DOHH2 (cell line): ENCODE data around the gene IMMP2L.

ENCODE experiments used
- H3F3A ChIP-seq: fragments of 200-600 bp; sonication (generic), shearing (Covaris generic); 2 replicates; pipeline ENCODE4 v1.6.0; 2016; ENCODE audit warnings: antibody characterized with exemption, mild to moderate bottlenecking; ENCODE audit not compliant: control insufficient read depth, insufficient read depth
- H3K27ac ChIP-seq: fragments of 200-600 bp; sonication (generic); 2 replicates; pipeline ENCODE4 v1.5.1; 2014; ENCODE audit warnings: low read depth, mild to moderate bottlenecking, low read length, moderate library complexity
- H3K27me3 ChIP-seq: fragments of 200-600 bp; sonication (generic); 2 replicates; pipeline ENCODE4 v1.6.1; 2014; ENCODE audit warnings: mild to moderate bottlenecking, low read length, mixed read lengths; ENCODE audit not compliant: control insufficient read depth
- H3K36me3 ChIP-seq: fragments of 200-600 bp; sonication (generic); 2 replicates; pipeline ENCODE4 v1.6.1; 2014; ENCODE audit warnings: mild to moderate bottlenecking, low read length, moderate library complexity, mixed read lengths; ENCODE audit not compliant: control insufficient read depth
- H3K4me1 ChIP-seq: fragments of 200-600 bp; sonication (generic); 2 replicates; pipeline ENCODE4 v1.6.1; 2014; ENCODE audit warnings: mild to moderate bottlenecking, low read length, mixed read lengths; ENCODE audit not compliant: control insufficient read depth
- H3K4me2 ChIP-seq: fragments of 200-600 bp; sonication (generic); 2 replicates; pipeline ENCODE4 v1.6.0; 2014; ENCODE audit warnings: mild to moderate bottlenecking, low read length, moderate library complexity
- H3K4me3 ChIP-seq: fragments of 200-600 bp; sonication (generic); 2 replicates; pipeline ENCODE4 v1.5.1; 2014; ENCODE audit warnings: mild to moderate bottlenecking, low read length, mixed read lengths
- H3K79me2 ChIP-seq: fragments of 200-600 bp; sonication (generic); 2 replicates; pipeline ENCODE4 v1.6.1; 2014; ENCODE audit warnings: mild to moderate bottlenecking, low read length, mixed read lengths; ENCODE audit not compliant: control insufficient read depth
- H3K9me2 ChIP-seq: fragments of 200-600 bp; sonication (generic); replicated peaks from 2 replicates; pipeline ENCODE4 v1.6.1; 2014; ENCODE audit warnings: mild to moderate bottlenecking, low read length, mixed read lengths; ENCODE audit not compliant: control insufficient read depth
- H3K9me3 ChIP-seq: fragments of 200-600 bp; sonication (generic); 2 replicates; pipeline ENCODE4 v1.6.1; 2014; ENCODE audit warnings: antibody characterized with exemption, low read length, mixed read lengths; ENCODE audit not compliant: control insufficient read depth, insufficient read depth
- H4K20me1 ChIP-seq: fragments of 200-600 bp; sonication (generic); 2 replicates; pipeline ENCODE4 v1.6.0; 2014; ENCODE audit warnings: low read depth, mild to moderate bottlenecking, antibody characterized with exemption, low read length, moderate library complexity; ENCODE audit not compliant: control insufficient read depth, insufficient read depth
- CTCF ChIP-seq: fragments of 200-600 bp; sonication (generic); IDR thresholded peaks from one replicate; pipeline ENCODE4 v1.5.1; 2014; ENCODE audit warnings: antibody characterized with exemption, mild to moderate bottlenecking, low read depth, low read length; ENCODE audit not compliant: poor library complexity, severe bottlenecking
- EZH2phosphoT487 ChIP-seq: fragments of 200-600 bp; sonication (generic); IDR thresholded peaks from 2 replicates; pipeline ENCODE4 v1.6.1; 2017; ENCODE audit warnings: borderline replicate concordance, mild to moderate bottlenecking, antibody characterized with exemption, low read length, moderate library complexity, mixed read lengths

IMMP2L gene

GRCh38 chr7:111012799-111013675 is 549.3 kb downstream of the IMMP2L start:
- H3K79me2 ChIP-seq, result no peaks in the 10 kb centered on the region
- TF ChIP-seq CTCF, result no peak
- no peaks in the 10 kb centered on the region for H3K27me3 ChIP-seq
- H3K9me3 ChIP-seq, result no peaks in the 10 kb centered on the region
- H4K20me1 ChIP-seq, result no peaks in the 10 kb centered on the region
- H3K36me3 ChIP-seq, result no peaks in the 10 kb centered on the region
- H3K9me2 ChIP-seq, result no peaks in the 10 kb centered on the region
- H3K4me3 ChIP-seq, result peak overlapping the region; percentile 41
- peaks cover 27% of the 10 kb centered on the region for H3K4me1 ChIP-seq
- peak overlapping the region; percentile 53 for H3K4me2 ChIP-seq
- peaks cover 4% of the 10 kb centered on the region; the same call in 1 of the 2 replicates for H3F3A ChIP-seq
- H3K27ac ChIP-seq, result 0 out of 2 replicates have a peak overlapping the region, but pooled peaks have one; percentile 6

GRCh38 chr7:111012149-111012548 is 550.1 kb downstream of the IMMP2L start:
- no peaks in the 10 kb centered on the region for H3K79me2 ChIP-seq
- TF ChIP-seq CTCF (no peak), EZH2phosphoT487 (no peak)
- H3K4me2 ChIP-seq, result no peak overlapping the region
- H3K4me1 ChIP-seq, result peaks cover 27% of the 10 kb centered on the region
- no peaks in the 10 kb centered on the region for H3K9me3 ChIP-seq
- peaks cover 4% of the 10 kb centered on the region; the same call in 1 of the 2 replicates for H3F3A ChIP-seq
- no peaks in the 10 kb centered on the region for H3K36me3 ChIP-seq
- H3K4me3 ChIP-seq, result no peak overlapping the region
- H3K27me3 ChIP-seq, result no peaks in the 10 kb centered on the region
- no peak overlapping the region for H3K27ac ChIP-seq
- no peaks in the 10 kb centered on the region for H4K20me1 ChIP-seq
- no peaks in the 10 kb centered on the region for H3K9me2 ChIP-seq

- no peak overlapping the region for H3K4me2 ChIP-seq
- H3K4me1 ChIP-seq, result peaks cover 27% of the 10 kb centered on the region
- TF ChIP-seq EZH2phosphoT487, result no peak
- H3F3A ChIP-seq, result peaks cover 4% of the 10 kb centered on the region; the same call in 1 of the 2 replicates
- no peaks in the 10 kb centered on the region for H3K9me3 ChIP-seq
- no peak overlapping the region for H3K27ac ChIP-seq
- H4K20me1 ChIP-seq, result no peaks in the 10 kb centered on the region
- H3K9me2 ChIP-seq, result no peaks in the 10 kb centered on the region
- no peak overlapping the region for H3K4me3 ChIP-seq
- no peaks in the 10 kb centered on the region for H3K27me3 ChIP-seq
- no peaks in the 10 kb centered on the region for H3K36me3 ChIP-seq
- no peaks in the 10 kb centered on the region for H3K79me2 ChIP-seq
Measured at GRCh38 chr7:111011520-111011919, 550.8 kb downstream of the IMMP2L start.

GRCh38 chr7:111010798-111011197 is 551.5 kb downstream of the IMMP2L start:
- no peaks in the 10 kb centered on the region for H3K36me3 ChIP-seq
- peaks cover 27% of the 10 kb centered on the region for H3K4me1 ChIP-seq
- H4K20me1 ChIP-seq, result no peaks in the 10 kb centered on the region
- H3K27me3 ChIP-seq, result no peaks in the 10 kb centered on the region
- TF ChIP-seq CTCF, result no peak
- no peak for TF ChIP-seq EZH2phosphoT487
- H3K27ac ChIP-seq, result no peak overlapping the region
- no peaks in the 10 kb centered on the region for H3K9me2 ChIP-seq
- H3F3A ChIP-seq, result peaks cover under 1% of the 10 kb centered on the region; the same call in 1 of the 2 replicates
- no peaks in the 10 kb centered on the region for H3K9me3 ChIP-seq
- H3K4me2 ChIP-seq, result no peak overlapping the region
- no peaks in the 10 kb centered on the region for H3K79me2 ChIP-seq
- no peak overlapping the region for H3K4me3 ChIP-seq
